Body of pancreas (tissue), 4 donors: ENCODE results near the gene SLC6A2. TPM values are rescaled to one million over a fixed set of nuclear protein-coding genes. Genes with fewer than 3 reads are reported as not detected.

Experiments used
- ATAC-seq: fragments of 150-250 bp; one replicate; pipeline ENCODE4 v1.9.1; 2016
- DNase-seq, 4 donors: peaks; one replicate each; pipeline ENCODE4 v3.0.0-alpha.2; 2019
- H3K27ac ChIP-seq, 4 donors: fragments of 200-600 bp; sonication (generic); 1 replicate in 3 of 4; 2 replicates in 1 of 4; pipeline versions ENCODE4 v1.5.1 to v1.6.1; 2016 to 2019; ENCODE audit warnings: mild to moderate bottlenecking in 1 of 4, mixed read lengths in 1 of 4, moderate library complexity in 1 of 4
- H3K27me3 ChIP-seq, 2 donors: fragments of 200-600 bp; sonication (generic); one replicate each; pipeline ENCODE4 v1.6.0; 2016; ENCODE audit warnings: mild to moderate bottlenecking in 1 of 2
- H3K36me3 ChIP-seq, 2 donors: fragments of 200-600 bp; sonication (generic); replicated peaks in 1 of 2; 2 replicates each; pipeline ENCODE4 v1.5.1; 2016; ENCODE audit warnings: low read depth in 2 of 2; ENCODE audit not compliant: insufficient read depth in 1 of 2
- H3K4me1 ChIP-seq: fragments of 200-600 bp; sonication (generic); one replicate; pipeline ENCODE4 v1.6.0; 2016
- H3K4me3 ChIP-seq, 2 donors: fragments of 200-600 bp; sonication (generic); 1 replicate in 1 of 2; 2 replicates in 1 of 2; pipeline ENCODE4 v1.5.1; 2016 to 2019
- H3K9me3 ChIP-seq, 3 donors: fragments of 200-600 bp; sonication (generic); 1 replicate in 2 of 3; 2 replicates in 1 of 3; pipeline ENCODE4 v1.5.1; 2016
- POLR2A ChIP-seq, 3 donors: fragments of 450-650 bp; IDR thresholded peaks; one replicate each; pipeline ENCODE4 v1.6.1; 2016; ENCODE audit warnings: antibody characterized with exemption in 3 of 3, mild to moderate bottlenecking in 2 of 3
- WGBS, 2 donors: methylation state at CpG; one replicate each; pipeline ENCODE4 v1.1.5; 2017; 5-methylcytosine and 5-hydroxymethylcytosine counted together
- intact Hi-C: fragments of 100-400 bp; cut with DNase I; formaldehyde crosslinking; loops from one replicate; pipeline ENCODE4 v1.15.1; 2023
- total RNA-seq, 2 donors: library from RNA; depleted of rRNA; stranded (reverse); fragments of >200 nt; gene quantifications; one replicate each; pipeline ENCODE4 v1.1.0, GENCODE V29; 2016
- TF ChIP-seq, protein P1 (sequence below), 7 experiments: fragments of 450-650 bp in 4 of 7; fragments of 200-600 bp in 3 of 7; sonication (generic) in 3 of 7; IDR thresholded peaks; one replicate each; pipeline ENCODE4 v1.5.1; 2016 to 2019; ENCODE audit warnings: antibody characterized with exemption in 7 of 7

SLC6A2 gene
- total RNA-seq, 2 donors from 2014 or later, result not detected

DNA sequence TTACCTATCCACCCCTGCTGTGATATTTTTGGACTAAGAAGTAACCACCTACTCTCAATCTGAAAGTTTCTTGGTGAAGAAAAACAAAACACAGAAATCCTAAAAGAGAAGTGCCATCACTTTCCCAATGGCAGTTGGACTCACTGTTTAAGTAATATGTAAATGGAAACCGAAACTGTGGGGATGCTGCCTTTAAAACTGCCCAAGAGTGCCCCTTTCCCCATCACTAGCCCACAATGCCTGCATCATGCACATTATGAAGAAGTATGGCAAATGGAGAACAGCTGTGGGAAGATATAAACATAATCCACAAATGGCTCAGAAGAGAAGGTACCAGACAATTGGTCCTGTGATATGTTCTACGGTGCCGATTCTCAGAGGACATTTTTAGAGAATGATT is 33.5 kb upstream of the SLC6A2 start:
- intact Hi-C loops, result no loop called here
- TF ChIP-seq, protein P1, sequence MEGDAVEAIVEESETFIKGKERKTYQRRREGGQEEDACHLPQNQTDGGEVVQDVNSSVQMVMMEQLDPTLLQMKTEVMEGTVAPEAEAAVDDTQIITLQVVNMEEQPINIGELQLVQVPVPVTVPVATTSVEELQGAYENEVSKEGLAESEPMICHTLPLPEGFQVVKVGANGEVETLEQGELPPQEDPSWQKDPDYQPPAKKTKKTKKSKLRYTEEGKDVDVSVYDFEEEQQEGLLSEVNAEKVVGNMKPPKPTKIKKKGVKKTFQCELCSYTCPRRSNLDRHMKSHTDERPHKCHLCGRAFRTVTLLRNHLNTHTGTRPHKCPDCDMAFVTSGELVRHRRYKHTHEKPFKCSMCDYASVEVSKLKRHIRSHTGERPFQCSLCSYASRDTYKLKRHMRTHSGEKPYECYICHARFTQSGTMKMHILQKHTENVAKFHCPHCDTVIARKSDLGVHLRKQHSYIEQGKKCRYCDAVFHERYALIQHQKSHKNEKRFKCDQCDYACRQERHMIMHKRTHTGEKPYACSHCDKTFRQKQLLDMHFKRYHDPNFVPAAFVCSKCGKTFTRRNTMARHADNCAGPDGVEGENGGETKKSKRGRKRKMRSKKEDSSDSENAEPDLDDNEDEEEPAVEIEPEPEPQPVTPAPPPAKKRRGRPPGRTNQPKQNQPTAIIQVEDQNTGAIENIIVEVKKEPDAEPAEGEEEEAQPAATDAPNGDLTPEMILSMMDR (IDR thresholded peaks at IDR 0.05), result no peak
- no peak for TF ChIP-seq POLR2A (IDR thresholded peaks at IDR 0.05)
- Histone ChIP-seq H3K4me1 (peaks cover 14% of the 10 kb centered on the region), H3K36me3 (no peaks in the 10 kb centered on the region), H3K27me3 (no peaks in the 10 kb centered on the region), H3K4me3 (no peak overlapping the region), H3K9me3 (no peaks in the 10 kb centered on the region), H3K27ac (no peak overlapping the region)
- DNase-seq (no peak), ATAC-seq (no peak)
- 70 to 87% methylated on average over 3 of the region's 3 CpGs for WGBS, 2 donors

DNA sequence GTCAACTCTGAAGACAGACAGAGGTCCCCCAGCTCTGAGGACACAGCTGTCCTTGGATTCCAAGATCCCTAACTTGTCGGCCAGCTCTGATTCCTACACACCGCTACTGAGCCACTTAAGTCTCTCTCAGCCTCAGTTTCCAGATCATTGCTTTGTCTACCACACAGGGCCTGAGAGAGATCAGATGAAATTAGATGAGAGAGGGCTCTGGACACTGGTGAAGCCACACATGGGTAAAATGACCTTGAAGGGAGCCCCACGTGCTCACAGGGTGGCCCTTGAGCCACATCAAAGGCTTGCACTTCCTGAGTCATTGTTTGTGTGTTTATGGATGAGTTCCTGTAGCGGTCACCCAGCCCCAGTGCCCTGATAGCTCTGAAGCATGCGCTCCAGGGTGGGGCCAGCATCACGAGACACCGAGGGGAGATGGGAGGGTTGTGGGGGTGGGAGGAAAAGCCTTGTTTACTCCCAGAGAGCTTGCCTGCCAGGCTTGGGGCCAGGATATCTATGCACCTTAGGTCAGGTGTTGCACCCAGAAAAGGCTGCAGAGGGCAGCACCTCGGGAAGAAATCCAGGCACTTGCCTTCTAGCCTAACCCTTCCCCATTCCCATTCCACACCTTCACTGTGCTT is 32.7 kb upstream of the SLC6A2 start:
- TF ChIP-seq, protein P1 (IDR thresholded peaks at IDR 0.05), result peak in 1 of 7 experiments; percentile 11
- no peak for TF ChIP-seq POLR2A (IDR thresholded peaks at IDR 0.05)
- H3K27ac ChIP-seq, result no peak overlapping the region
- peak in 3 of 4 donors; percentile 7 to 21 (median 18) for DNase-seq
- intact Hi-C loops, result no loop called here
- no peak for ATAC-seq
- H3K36me3 ChIP-seq, result no peaks in the 10 kb centered on the region
- peaks cover 14% of the 10 kb centered on the region for H3K4me1 ChIP-seq
- H3K9me3 ChIP-seq, result no peaks in the 10 kb centered on the region
- WGBS, 2 donors, result 47 to 54% methylated on average over 4 to 8 of the region's 8 CpGs
- H3K27me3 ChIP-seq, result no peaks in the 10 kb centered on the region
- H3K4me3 ChIP-seq, result no peak overlapping the region

DNA sequence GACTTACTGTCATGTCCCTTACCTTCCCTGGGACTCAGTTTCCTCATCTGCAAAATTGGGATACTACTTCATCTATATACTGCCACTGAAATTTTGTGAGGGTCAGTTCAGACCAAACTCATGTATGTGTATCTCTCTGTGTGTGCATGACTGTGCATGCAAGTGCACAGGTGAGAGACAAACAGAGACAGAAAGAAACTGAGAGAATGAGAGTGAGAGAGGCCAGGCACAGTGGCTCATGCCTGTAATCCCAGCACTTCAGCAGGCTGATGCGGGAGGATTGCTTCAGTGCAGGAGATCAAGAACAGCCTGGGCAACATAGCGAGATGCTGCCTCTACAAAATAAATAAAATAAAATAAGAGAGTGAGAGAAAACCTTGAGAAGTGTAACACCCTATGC is 32.1 kb upstream of the SLC6A2 start:
- TF ChIP-seq, protein P1 (IDR thresholded peaks at IDR 0.05), result no peak
- TF ChIP-seq POLR2A (IDR thresholded peaks at IDR 0.05), result no peak
- no peak for DNase-seq
- Histone ChIP-seq H3K4me1 (peaks cover 14% of the 10 kb centered on the region), H3K27me3 (no peaks in the 10 kb centered on the region), H3K4me3 (no peak overlapping the region), H3K9me3 (no peaks in the 10 kb centered on the region), H3K27ac (no peak overlapping the region), H3K36me3 (no peaks in the 10 kb centered on the region)
- no peak for ATAC-seq
- WGBS, 2 donors, result 82 to 85% methylated on average over 2 of the region's 2 CpGs
- intact Hi-C loops, result no loop called here

DNA sequence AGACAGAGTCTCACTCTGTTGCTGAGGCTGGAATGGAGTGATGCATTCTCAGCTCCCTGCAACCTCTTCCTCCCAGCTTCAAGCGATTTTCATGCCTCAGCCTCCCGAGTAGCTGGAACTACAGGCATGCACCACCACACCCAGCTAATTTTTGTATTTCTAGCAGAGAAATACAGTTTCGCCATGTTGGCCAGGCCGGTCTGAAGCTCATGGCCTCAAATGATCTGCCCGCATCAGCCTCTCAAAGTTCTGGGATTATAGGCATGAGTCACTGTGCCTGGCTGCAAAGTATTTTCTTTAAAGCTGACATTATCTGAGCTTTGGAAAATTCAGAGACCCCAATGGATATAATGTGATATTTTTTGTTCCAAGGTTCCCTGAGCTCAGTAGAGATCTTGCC is 31.1 kb upstream of the SLC6A2 start:
- no peaks in the 10 kb centered on the region for H3K27me3 ChIP-seq
- ATAC-seq, result no peak
- no peaks in the 10 kb centered on the region for H3K36me3 ChIP-seq
- DNase-seq, result no peak
- H3K4me3 ChIP-seq, result no peak overlapping the region
- H3K9me3 ChIP-seq, result no peaks in the 10 kb centered on the region
- WGBS, 2 donors, result 82 to 83% methylated on average over 5 of the region's 5 CpGs
- no peak overlapping the region for H3K27ac ChIP-seq
- intact Hi-C loops, result no loop called here
- TF ChIP-seq POLR2A (IDR thresholded peaks at IDR 0.05), result no peak
- TF ChIP-seq, protein P1 (IDR thresholded peaks at IDR 0.05), result no peak
- peaks cover 14% of the 10 kb centered on the region for H3K4me1 ChIP-seq

DNA sequence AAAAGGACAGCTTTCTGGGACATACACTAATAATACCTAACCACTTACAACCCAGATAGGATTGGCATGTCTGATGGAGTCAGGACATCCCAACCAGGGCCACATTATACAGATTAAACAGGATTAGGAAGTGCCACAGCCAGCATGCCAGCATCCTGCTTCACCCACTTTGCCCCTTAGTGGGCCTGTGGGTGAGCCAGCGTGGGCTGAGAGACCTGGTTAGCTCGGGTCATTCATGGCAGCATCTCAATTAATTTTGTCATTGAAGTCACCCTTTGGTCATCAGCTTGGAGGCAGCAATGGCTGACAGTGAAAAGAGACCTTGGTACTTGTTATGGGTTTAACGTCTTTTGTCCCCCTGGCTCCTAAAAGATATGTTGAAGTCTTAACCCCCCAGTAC is 29.9 kb upstream of the SLC6A2 start:
- DNase-seq (no peak), ATAC-seq (no peak)
- WGBS, 2 donors, result 88 to 93% methylated on average over 3 of the region's 3 CpGs
- TF ChIP-seq POLR2A (IDR thresholded peaks at IDR 0.05), result no peak
- TF ChIP-seq, protein P1 (IDR thresholded peaks at IDR 0.05), result no peak
- intact Hi-C loops, result no loop called here
- H3K27me3 ChIP-seq, result no peaks in the 10 kb centered on the region
- H3K4me1 ChIP-seq, result peaks cover 14% of the 10 kb centered on the region
- H3K9me3 ChIP-seq, result no peaks in the 10 kb centered on the region
- no peaks in the 10 kb centered on the region for H3K36me3 ChIP-seq
- no peak overlapping the region for H3K4me3 ChIP-seq
- H3K27ac ChIP-seq, result no peak overlapping the region
